Panc1 (cell line): Measurements from ENCODE around the gene WWOX.

Experiments used
- CTCF ChIP-seq: fragments of 450-650 bp; IDR thresholded peaks from 2 replicates; pipeline ENCODE4 v1.5.1; 2017; ENCODE audit warnings: mild to moderate bottlenecking
- POLR2AphosphoS5 ChIP-seq: IDR thresholded peaks from 2 replicates; pipeline ENCODE4 v1.6.1; 2012; ENCODE audit warnings: mild to moderate bottlenecking, low read depth, low read length, moderate library complexity
- REST ChIP-seq, 2 experiments: IDR thresholded peaks; 2 replicates each; pipeline ENCODE4 v1.6.1; 2011 to 2012; ENCODE audit warnings: low read depth in 2 of 2, control low read depth in 1 of 2, low read length in 1 of 2, mild to moderate bottlenecking in 1 of 2, moderate library complexity in 1 of 2; ENCODE audit not compliant: insufficient read depth in 1 of 2
- SIN3A ChIP-seq: IDR thresholded peaks from 2 replicates; pipeline ENCODE4 v1.6.1; 2012; ENCODE audit warnings: low read depth, mild to moderate bottlenecking, low read length, moderate library complexity, borderline replicate concordance; ENCODE audit not compliant: insufficient read depth
- TCF7L2 ChIP-seq: IDR thresholded peaks from 2 replicates; pipeline ENCODE4 v1.6.1; 2011; ENCODE audit warnings: mild to moderate bottlenecking, low read depth, low read length, inconsistent platforms

GRCh38 chr16:78392585-78393195, 293.2 kb downstream of the WWOX start:
- no peak for TF ChIP-seq CTCF
- TF ChIP-seq POLR2AphosphoS5: no peak
- TF ChIP-seq TCF7L2: no peak
- TF ChIP-seq SIN3A: no peak
- TF ChIP-seq REST (IDR thresholded peaks at IDR 0.05; ENCODE audit: insufficient read depth in 1 of 2, low read depth in 2 of 2, low read length in 1 of 2): no peak
